RWPE2 (cell line): ENCODE data around the gene ADCY1.
A peak's percentile ranks its signal among the peaks of the same experiment; 100 is the strongest.

Experiments
- ATAC-seq: fragments of 200-7000 bp; cut with Tn5 transposase; 3 replicates; pipeline ENCODE4 v1.9.1; 2021; ENCODE audit warnings: low read depth
- DNase-seq: peaks from one replicate; pipeline ENCODE4 v3.0.0-alpha.2; 2020; ENCODE audit warnings: low spot score
- H3K27ac ChIP-seq: fragments of 450-650 bp; 2 replicates; pipeline ENCODE4 v1.5.1; 2017; ENCODE audit warnings: mild to moderate bottlenecking; ENCODE audit not compliant: poor library complexity, severe bottlenecking
- H3K27me3 ChIP-seq: fragments of 250-450 bp; sonication (Bioruptor Pico); 2 replicates; pipeline ENCODE4 v1.5.1; 2021; ENCODE audit warnings: mild to moderate bottlenecking, moderate library complexity; ENCODE audit not compliant: insufficient read depth, poor library complexity, severe bottlenecking
- H3K36me3 ChIP-seq: fragments of 250-450 bp; sonication (Bioruptor Pico); 2 replicates; pipeline ENCODE4 v1.5.1; 2020; ENCODE audit warnings: low read depth, mild to moderate bottlenecking, moderate library complexity
- H3K4me1 ChIP-seq: fragments of 250-450 bp; sonication (Bioruptor Pico); 2 replicates; pipeline ENCODE4 v1.5.1; 2021; ENCODE audit warnings: mild to moderate bottlenecking, moderate library complexity; ENCODE audit not compliant: insufficient read depth, poor library complexity, severe bottlenecking
- H3K4me3 ChIP-seq: fragments of 250-450 bp; sonication (Bioruptor Pico); 2 replicates; pipeline ENCODE4 v1.5.1; 2021; ENCODE audit warnings: mild to moderate bottlenecking, moderate library complexity; ENCODE audit not compliant: severe bottlenecking
- H3K9me3 ChIP-seq: fragments of 250-450 bp; sonication (Bioruptor Pico); 2 replicates; pipeline ENCODE4 v1.5.1; 2021; ENCODE audit warnings: mild to moderate bottlenecking, moderate library complexity; ENCODE audit not compliant: severe bottlenecking
- TF ChIP-seq, protein P1 (sequence below): fragments of 450-650 bp; IDR thresholded peaks from one replicate; pipeline ENCODE4 v1.5.1; 2017; ENCODE audit warnings: mild to moderate bottlenecking, moderate library complexity; ENCODE audit not compliant: poor library complexity, severe bottlenecking

The ADCY1 gene

DNA sequence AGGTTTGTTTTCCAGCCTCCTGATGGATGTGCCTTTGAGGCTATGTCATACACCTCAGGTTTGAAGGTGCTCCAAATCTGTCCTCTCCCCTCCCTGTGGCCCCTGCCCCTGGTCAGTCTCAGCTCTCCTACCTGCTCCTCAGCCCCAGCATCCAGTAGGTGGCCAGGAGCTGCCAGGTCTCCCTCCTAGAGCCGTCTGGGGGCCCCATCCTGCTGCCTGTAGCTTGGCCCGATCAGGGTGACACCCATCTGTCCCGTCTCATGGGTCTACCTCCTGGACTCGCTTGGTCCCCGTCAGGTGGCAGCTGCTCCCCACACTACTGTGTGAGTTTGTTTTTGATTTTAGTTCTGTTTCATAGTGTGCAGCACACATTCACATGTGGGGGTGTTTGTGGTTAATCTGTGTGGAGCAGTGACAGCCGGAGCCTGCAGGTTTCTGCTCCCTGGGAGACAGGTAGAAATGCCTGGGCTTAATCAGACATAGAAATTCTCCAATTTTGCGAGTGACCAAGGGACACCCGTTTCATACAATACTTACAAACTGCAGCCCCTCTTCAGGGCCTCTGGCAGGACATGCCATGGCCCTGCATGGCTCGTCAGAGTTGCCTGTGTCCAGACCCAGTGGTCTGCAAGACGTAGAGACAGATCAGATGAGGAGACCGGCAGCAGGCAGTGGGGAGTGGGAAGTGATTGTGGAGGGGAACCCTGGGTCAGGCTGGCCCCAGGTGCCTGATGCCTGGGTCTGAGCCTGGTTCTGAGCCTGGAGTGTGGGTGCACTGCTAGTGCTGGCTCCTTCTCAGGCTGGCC is 17.1 kb downstream of the ADCY1 start:
- TF ChIP-seq, protein P1, sequence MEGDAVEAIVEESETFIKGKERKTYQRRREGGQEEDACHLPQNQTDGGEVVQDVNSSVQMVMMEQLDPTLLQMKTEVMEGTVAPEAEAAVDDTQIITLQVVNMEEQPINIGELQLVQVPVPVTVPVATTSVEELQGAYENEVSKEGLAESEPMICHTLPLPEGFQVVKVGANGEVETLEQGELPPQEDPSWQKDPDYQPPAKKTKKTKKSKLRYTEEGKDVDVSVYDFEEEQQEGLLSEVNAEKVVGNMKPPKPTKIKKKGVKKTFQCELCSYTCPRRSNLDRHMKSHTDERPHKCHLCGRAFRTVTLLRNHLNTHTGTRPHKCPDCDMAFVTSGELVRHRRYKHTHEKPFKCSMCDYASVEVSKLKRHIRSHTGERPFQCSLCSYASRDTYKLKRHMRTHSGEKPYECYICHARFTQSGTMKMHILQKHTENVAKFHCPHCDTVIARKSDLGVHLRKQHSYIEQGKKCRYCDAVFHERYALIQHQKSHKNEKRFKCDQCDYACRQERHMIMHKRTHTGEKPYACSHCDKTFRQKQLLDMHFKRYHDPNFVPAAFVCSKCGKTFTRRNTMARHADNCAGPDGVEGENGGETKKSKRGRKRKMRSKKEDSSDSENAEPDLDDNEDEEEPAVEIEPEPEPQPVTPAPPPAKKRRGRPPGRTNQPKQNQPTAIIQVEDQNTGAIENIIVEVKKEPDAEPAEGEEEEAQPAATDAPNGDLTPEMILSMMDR, result no peak
- Histone ChIP-seq H3K27me3 (peaks cover 5% of the 10 kb centered on the region), H3K4me1 (no peaks in the 10 kb centered on the region)

GRCh38 chr7:45592230-45592991 is 18.2 kb downstream of the ADCY1 start:
- H3K9me3 ChIP-seq, result no peaks in the 10 kb centered on the region
- H3K4me1 ChIP-seq, result no peaks in the 10 kb centered on the region
- DNase-seq (peak; percentile 53), ATAC-seq (no peak)
- TF ChIP-seq, protein P1, result no peak
- H3K27ac ChIP-seq, result no peak overlapping the region
- H3K4me3 ChIP-seq, result no peak overlapping the region
- no peaks in the 10 kb centered on the region for H3K36me3 ChIP-seq
- H3K27me3 ChIP-seq, result peaks cover 5% of the 10 kb centered on the region

More for the DNA sequence above, 17.1 kb downstream of the ADCY1 start:
- Histone ChIP-seq H3K4me3 (no peak overlapping the region), H3K27ac (no peak overlapping the region), H3K36me3 (no peaks in the 10 kb centered on the region), H3K9me3 (no peaks in the 10 kb centered on the region)
- DNase-seq (peak; percentile 42), ATAC-seq (no peak)

GRCh38 chr7:45593121-45593541 is 19.0 kb downstream of the ADCY1 start:
- Histone ChIP-seq H3K27me3 (peaks cover 5% of the 10 kb centered on the region), H3K4me3 (no peak overlapping the region), H3K9me3 (no peaks in the 10 kb centered on the region), H3K36me3 (no peaks in the 10 kb centered on the region), H3K27ac (no peak overlapping the region), H3K4me1 (no peaks in the 10 kb centered on the region)
- DNase-seq (peak; percentile 38), ATAC-seq (no peak)
- TF ChIP-seq, protein P1, result no peak

DNA sequence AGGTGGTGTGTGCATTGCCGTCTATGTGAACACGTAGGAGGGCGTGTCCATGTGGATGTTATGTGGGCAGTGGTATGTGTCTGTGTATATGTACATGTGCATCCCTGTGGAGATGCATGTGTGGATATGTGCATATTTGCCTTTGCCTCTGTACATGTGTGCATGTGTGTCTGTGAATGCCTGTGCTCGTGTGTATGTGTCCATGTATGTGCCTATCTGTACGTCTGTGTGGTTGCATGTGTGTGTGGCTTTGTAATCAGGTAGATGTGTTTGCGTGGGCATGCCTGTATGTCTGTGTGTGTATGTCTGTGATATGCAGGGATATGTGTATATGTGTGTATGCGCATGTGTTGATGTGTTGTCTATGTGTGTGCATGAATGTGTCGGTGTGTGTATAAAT is 19.7 kb downstream of the ADCY1 start:
- no peaks in the 10 kb centered on the region for H3K4me1 ChIP-seq
- ATAC-seq, result no peak
- H3K27me3 ChIP-seq, result peaks cover 5% of the 10 kb centered on the region
- TF ChIP-seq, protein P1, result no peak
- no peaks in the 10 kb centered on the region for H3K36me3 ChIP-seq
- no peak overlapping the region for H3K4me3 ChIP-seq
- no peak overlapping the region for H3K27ac ChIP-seq
- no peak for DNase-seq
- no peaks in the 10 kb centered on the region for H3K9me3 ChIP-seq
